OCI-LY7 (cell line): Measurements from ENCODE around the gene CHD9NB. TPM values are rescaled to one million over a fixed set of nuclear protein-coding genes. Genes with fewer than 3 reads are reported as not detected.

ENCODE experiments used
- BruUV-seq: library from RNA; stranded (reverse); fragments of 400-500 nt; replicated peaks from 2 replicates; lab custom pipeline; 2021; lab: Mats Ljungman, UMichigan
- CTCF ChIA-PET: fragments of 300-600 bp; sonication (Branson Sonifier 250); formaldehyde crosslinking; loops from one replicate; lab custom pipeline; 2022; ENCODE audit warnings: antibody characterized with exemption; ENCODE audit not compliant: unreplicated experiment; lab: Charles Lee
- POLR2A ChIA-PET: fragments of 300-600 bp; sonication (Branson Sonifier 250); formaldehyde crosslinking; loops from one replicate; lab custom pipeline; 2022; ENCODE audit warnings: antibody characterized with exemption; lab: Charles Lee
- DNase-seq: peaks from one replicate; pipeline ENCODE4 v3.0.0-alpha.2; 2015; ENCODE audit warnings: low spot score
- H2AFZ ChIP-seq: fragments of 200-600 bp; sonication (generic), shearing (Covaris generic); 2 replicates; pipeline ENCODE4 v1.6.1; 2014; ENCODE audit warnings: mild to moderate bottlenecking, antibody characterized with exemption, low read length, moderate library complexity
- H3K27ac ChIP-seq: fragments of 200-600 bp; sonication (generic); 2 replicates; pipeline ENCODE4 v1.5.1; 2014; ENCODE audit warnings: mixed run types, low read depth, mild to moderate bottlenecking, moderate library complexity, low read length, inconsistent platforms; ENCODE audit not compliant: poor library complexity, severe bottlenecking
- H3K36me3 ChIP-seq: fragments of 200-600 bp; sonication (generic); 2 replicates; pipeline ENCODE4 v1.6.1; 2014; ENCODE audit warnings: mild to moderate bottlenecking, antibody characterized with exemption, low read length, moderate library complexity, mixed read lengths; ENCODE audit not compliant: insufficient read depth
- H3K4me1 ChIP-seq: fragments of 200-600 bp; sonication (generic); 2 replicates; pipeline ENCODE4 v1.5.1; 2014; ENCODE audit warnings: mild to moderate bottlenecking, low read length; ENCODE audit not compliant: insufficient read depth, poor library complexity, severe bottlenecking
- H3K4me2 ChIP-seq: fragments of 200-600 bp; sonication (generic); 2 replicates; pipeline ENCODE4 v1.6.1; 2014; ENCODE audit warnings: mild to moderate bottlenecking, low read length
- H3K4me3 ChIP-seq: fragments of 200-600 bp; sonication (generic); 2 replicates; pipeline ENCODE4 v1.5.1; 2014; ENCODE audit warnings: mild to moderate bottlenecking, low read depth, low read length; ENCODE audit not compliant: poor library complexity, severe bottlenecking
- H3K79me2 ChIP-seq: fragments of 200-600 bp; sonication (generic); 2 replicates; pipeline ENCODE4 v1.6.1; 2016; ENCODE audit warnings: low read depth, mild to moderate bottlenecking, low read length, moderate library complexity, mixed read lengths; ENCODE audit not compliant: insufficient read depth
- H3K9me2 ChIP-seq: fragments of 200-600 bp; sonication (generic); 2 replicates; pipeline ENCODE4 v1.6.1; 2016; ENCODE audit warnings: mild to moderate bottlenecking, low read length, mixed read lengths; ENCODE audit not compliant: insufficient read depth
- H3K9me3 ChIP-seq: fragments of 200-600 bp; sonication (generic); 2 replicates; pipeline ENCODE4 v1.6.1; 2014; ENCODE audit warnings: mild to moderate bottlenecking, mixed run types, low read length, mixed read lengths
- H4K20me1 ChIP-seq: fragments of 200-600 bp; sonication (generic); 2 replicates; pipeline ENCODE4 v1.6.1; 2014; ENCODE audit warnings: mild to moderate bottlenecking, antibody characterized with exemption, low read length, moderate library complexity, mixed read lengths; ENCODE audit not compliant: insufficient read depth
- CTCF ChIP-seq: fragments of 200-600 bp; sonication (generic); conservative IDR thresholded peaks from 2 replicates; pipeline ENCODE4 v1.5.1; 2014; ENCODE audit warnings: mild to moderate bottlenecking, antibody characterized with exemption, low read length, moderate library complexity, mixed read lengths
- EZH2phosphoT487 ChIP-seq: fragments of 200-600 bp; sonication (generic); IDR thresholded peaks from 2 replicates; pipeline ENCODE4 v1.6.1; 2018; ENCODE audit warnings: low read depth, borderline replicate concordance, mild to moderate bottlenecking, mixed run types, antibody characterized with exemption, low read length, moderate library complexity, mixed read lengths
- intact Hi-C: fragments of 100-400 bp; cut with micrococcal nuclease; formaldehyde crosslinking; loops from one replicate; pipeline ENCODE4 v1.10.0; 2022; ENCODE audit not compliant: unreplicated experiment
- total RNA-seq, 2 experiments: library from RNA; depleted of rRNA in 1 of 2; stranded (reverse); fragments of >200 nt in 1 of 2; shearing (Covaris generic) in 1 of 2; gene quantifications; 2 replicates each; pipeline ENCODE4 v1.2.3, GENCODE V29; 2014 to 2022

CHD9NB gene
- total RNA-seq, 2 experiments from 2014 or later = not detected

DNA sequence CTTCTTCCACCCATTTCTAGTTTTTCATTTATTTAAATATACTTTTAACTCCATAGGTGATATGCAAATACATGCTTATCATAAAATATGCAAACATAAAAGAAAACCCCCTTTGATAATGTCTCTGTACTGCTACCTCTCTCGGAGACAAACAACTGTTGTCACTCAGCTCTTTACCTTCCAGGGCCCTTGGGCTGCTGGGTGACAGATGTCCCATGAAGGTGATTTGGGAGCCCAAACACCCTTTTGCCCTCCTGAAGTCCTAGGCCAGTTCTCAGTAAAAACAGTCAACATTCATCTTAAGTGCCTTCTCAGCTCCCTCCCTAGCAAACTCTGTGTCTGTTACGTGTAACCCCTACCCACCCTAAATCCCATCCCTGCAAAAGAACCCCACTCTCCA, 39.6 kb upstream of the CHD9NB start:
- Histone ChIP-seq H3K79me2 (peaks cover 64% of the 10 kb centered on the region), H3K9me2 (no peaks in the 10 kb centered on the region), H3K36me3 (peaks cover 19% of the 10 kb centered on the region), H4K20me1 (no peaks in the 10 kb centered on the region), H3K4me1 (peaks cover 78% of the 10 kb centered on the region), H3K4me2 (peak overlapping the region; percentile 72; the same call in 1 of the 2 replicates), H2AFZ (no peak overlapping the region), H3K4me3 (no peak overlapping the region), H3K9me3 (no peaks in the 10 kb centered on the region), H3K27ac (peak overlapping the region; percentile 52)
- no peak for DNase-seq
- POLR2A ChIA-PET = interaction anchor here (0.7 to 1.9 kb wide), 4 partner anchors 9 to 29 kb away, joined by 3 to 6 read pairs (median 6); no protein-coding TSS in a partner anchor
- BruUV-seq = no TSS peak
- intact Hi-C loops = no loop called here
- CTCF ChIA-PET = no interaction called here
- TF ChIP-seq CTCF = no peak
- no peak for TF ChIP-seq EZH2phosphoT487

- H3K27ac ChIP-seq = peak overlapping the region; percentile 52
- H3K4me2 ChIP-seq = peak overlapping the region; percentile 72
- no peaks in the 10 kb centered on the region for H4K20me1 ChIP-seq
- H3K9me3 ChIP-seq = no peaks in the 10 kb centered on the region
- H3K79me2 ChIP-seq = peaks cover 57% of the 10 kb centered on the region
- DNase-seq = peak; percentile 30
- H3K4me3 ChIP-seq = peak overlapping the region; percentile 44
- H3K4me1 ChIP-seq = peaks cover 78% of the 10 kb centered on the region
- intact Hi-C loops = no loop called here
- POLR2A ChIA-PET = interaction anchor here (0.7 to 1.9 kb wide), 5 partner anchors 9 to 40 kb away, joined by 3 to 6 read pairs (median 4); no protein-coding TSS in a partner anchor
- TF ChIP-seq EZH2phosphoT487 (no peak), CTCF (no peak)
- H2AFZ ChIP-seq = no peak overlapping the region; the same call in 1 of the 2 replicates
- CTCF ChIA-PET = interaction anchor here (0.8 kb wide), 1 partner anchor 32 kb away, joined by 3 read pairs; no protein-coding TSS in a partner anchor
- no peaks in the 10 kb centered on the region for H3K9me2 ChIP-seq
- no TSS peak for BruUV-seq
- H3K36me3 ChIP-seq = peaks cover 19% of the 10 kb centered on the region
These were observed 38.9 kb upstream of the CHD9NB start for GRCh38 chr16:53091466-53092211.
